Gastrocnemius medialis (tissue), 4 donors: ENCODE results near the gene GAS6.

Experiments
- CTCF ChIP-seq, 5 experiments: fragments of 450-650 bp in 3 of 5; fragments of 200-600 bp in 2 of 5; sonication (generic) in 2 of 5; IDR thresholded peaks in 4 of 5; conservative IDR thresholded peaks in 1 of 5; 1 replicate in 4 of 5; 2 replicates in 1 of 5; pipeline ENCODE4 v1.5.1; 2016 to 2019; ENCODE audit warnings: antibody characterized with exemption in 5 of 5, mild to moderate bottlenecking in 3 of 5, moderate library complexity in 3 of 5
- POLR2A ChIP-seq, 2 donors: fragments of 450-650 bp; IDR thresholded peaks; one replicate each; pipeline ENCODE4 v1.6.1; 2017; ENCODE audit warnings: antibody characterized with exemption in 2 of 2, mild to moderate bottlenecking in 2 of 2, moderate library complexity in 2 of 2

GRCh38 chr13:113804017-113804702, 59.7 kb downstream of the GAS6 start:
- TF ChIP-seq CTCF (IDR thresholded peaks at IDR 0.05 in 4 of 5, conservative IDR thresholded peaks at IDR 0.05 in 1 of 5) (no peak), POLR2A (IDR thresholded peaks at IDR 0.05) (no peak)
